ENCODE data around the gene CCDC88C.

DNA sequence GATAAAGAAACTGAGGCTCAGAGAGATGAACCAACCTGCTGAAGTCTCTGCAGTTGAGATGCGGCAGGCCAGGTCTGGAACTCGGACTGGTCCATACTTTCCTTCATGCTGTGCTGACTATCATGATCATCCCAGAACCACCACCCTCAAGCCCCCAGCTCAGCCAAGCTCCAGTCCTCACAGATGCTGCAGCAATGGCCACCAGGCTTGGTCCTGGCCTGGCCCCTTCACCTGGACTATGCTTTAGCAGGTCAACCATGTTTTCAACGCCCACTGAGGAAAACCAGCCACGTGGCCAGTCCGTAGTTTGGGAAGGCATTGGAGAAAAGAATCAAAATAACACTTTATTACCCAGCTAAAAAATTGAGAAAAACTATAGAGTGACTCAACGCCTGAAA lies 174.5 kb downstream of the CCDC88C start:
- no peak for TF ChIP-seq EZH2 (IDR thresholded peaks at IDR 0.05; ENCODE audit: low read length)
- TF ChIP-seq, protein P1, sequence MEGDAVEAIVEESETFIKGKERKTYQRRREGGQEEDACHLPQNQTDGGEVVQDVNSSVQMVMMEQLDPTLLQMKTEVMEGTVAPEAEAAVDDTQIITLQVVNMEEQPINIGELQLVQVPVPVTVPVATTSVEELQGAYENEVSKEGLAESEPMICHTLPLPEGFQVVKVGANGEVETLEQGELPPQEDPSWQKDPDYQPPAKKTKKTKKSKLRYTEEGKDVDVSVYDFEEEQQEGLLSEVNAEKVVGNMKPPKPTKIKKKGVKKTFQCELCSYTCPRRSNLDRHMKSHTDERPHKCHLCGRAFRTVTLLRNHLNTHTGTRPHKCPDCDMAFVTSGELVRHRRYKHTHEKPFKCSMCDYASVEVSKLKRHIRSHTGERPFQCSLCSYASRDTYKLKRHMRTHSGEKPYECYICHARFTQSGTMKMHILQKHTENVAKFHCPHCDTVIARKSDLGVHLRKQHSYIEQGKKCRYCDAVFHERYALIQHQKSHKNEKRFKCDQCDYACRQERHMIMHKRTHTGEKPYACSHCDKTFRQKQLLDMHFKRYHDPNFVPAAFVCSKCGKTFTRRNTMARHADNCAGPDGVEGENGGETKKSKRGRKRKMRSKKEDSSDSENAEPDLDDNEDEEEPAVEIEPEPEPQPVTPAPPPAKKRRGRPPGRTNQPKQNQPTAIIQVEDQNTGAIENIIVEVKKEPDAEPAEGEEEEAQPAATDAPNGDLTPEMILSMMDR (optimal IDR thresholded peaks at IDR 0.05 in 1 of 3, IDR thresholded peaks at IDR 0.05 in 1 of 3, conservative IDR thresholded peaks at IDR 0.05 in 1 of 3; ENCODE audit: extremely low read depth in 1 of 3, insufficient read depth in 2 of 3, low read length in 3 of 3): no peak

Data from keratinocyte (primary cell).